ENCODE measurements around the gene TRDMT1.

Gene TRDMT1, protein sequence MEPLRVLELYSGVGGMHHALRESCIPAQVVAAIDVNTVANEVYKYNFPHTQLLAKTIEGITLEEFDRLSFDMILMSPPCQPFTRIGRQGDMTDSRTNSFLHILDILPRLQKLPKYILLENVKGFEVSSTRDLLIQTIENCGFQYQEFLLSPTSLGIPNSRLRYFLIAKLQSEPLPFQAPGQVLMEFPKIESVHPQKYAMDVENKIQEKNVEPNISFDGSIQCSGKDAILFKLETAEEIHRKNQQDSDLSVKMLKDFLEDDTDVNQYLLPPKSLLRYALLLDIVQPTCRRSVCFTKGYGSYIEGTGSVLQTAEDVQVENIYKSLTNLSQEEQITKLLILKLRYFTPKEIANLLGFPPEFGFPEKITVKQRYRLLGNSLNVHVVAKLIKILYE

GRCh38 chr10:17200912-17201793, at the start of gene TRDMT1:
TRDMT1 (minus strand) TSS chr10:17201672; CDS start chr10:17201634, 38 bp downstream.
- H3K4me3 ChIP-seq (ENCODE audit: low read depth in 1 of 2, low read length in 2 of 2) = peak within 1 kb of the TSS; percentile 86 to 96
- peak within 1 kb of the TSS; percentile 65 for H3K9ac ChIP-seq (ENCODE audit: low read length)
- H3K36me3 ChIP-seq (ENCODE audit: insufficient read depth, low read length) = no peaks in the 10 kb centered on the region
- peak within 1 kb of the TSS; percentile 96 for H3K27ac ChIP-seq (ENCODE audit: low read depth, low read length)
- H3K4me1 ChIP-seq (ENCODE audit: insufficient read depth, low read length) = peaks cover 4% of the 10 kb centered on the region
- no peaks in the 10 kb centered on the region for H3K27me3 ChIP-seq (ENCODE audit: control insufficient read depth in 1 of 2, insufficient read depth in 2 of 2, low read length in 2 of 2)
- H3K9me3 ChIP-seq (ENCODE audit: low read length) = no peaks in the 10 kb centered on the region

- no peaks in the 10 kb centered on the region for H3K27me3 ChIP-seq (ENCODE audit: control insufficient read depth in 1 of 2, insufficient read depth in 2 of 2, low read length in 2 of 2)
- no peak overlapping the region for H3K4me3 ChIP-seq (ENCODE audit: low read depth in 1 of 2, low read length in 2 of 2)
- H3K9me3 ChIP-seq (ENCODE audit: low read length) = no peaks in the 10 kb centered on the region
- H3K9ac ChIP-seq (ENCODE audit: low read length) = no peak overlapping the region
- no peak overlapping the region for H3K27ac ChIP-seq (ENCODE audit: low read depth, low read length)
- H3K4me1 ChIP-seq (ENCODE audit: insufficient read depth, low read length) = no peaks in the 10 kb centered on the region
- no peaks in the 10 kb centered on the region for H3K36me3 ChIP-seq (ENCODE audit: insufficient read depth, low read length)
Measured at GRCh38 chr10:17250736-17251135, 49.3 kb upstream of the TRDMT1 start.

GRCh38 chr10:17249820-17250219, 48.3 kb upstream of the TRDMT1 start:
- Histone ChIP-seq H3K9ac (ENCODE audit: low read length) (no peak overlapping the region), H3K4me1 (ENCODE audit: insufficient read depth, low read length) (no peaks in the 10 kb centered on the region), H3K4me3 (ENCODE audit: low read depth in 1 of 2, low read length in 2 of 2) (no peak overlapping the region), H3K36me3 (ENCODE audit: insufficient read depth, low read length) (no peaks in the 10 kb centered on the region), H3K27ac (ENCODE audit: low read depth, low read length) (no peak overlapping the region), H3K9me3 (ENCODE audit: low read length) (no peaks in the 10 kb centered on the region), H3K27me3 (ENCODE audit: control insufficient read depth in 1 of 2, insufficient read depth in 2 of 2, low read length in 2 of 2) (no peaks in the 10 kb centered on the region)

GRCh38 chr10:17248964-17249363, 47.5 kb upstream of the TRDMT1 start:
- H3K4me1 ChIP-seq (ENCODE audit: insufficient read depth, low read length) = no peaks in the 10 kb centered on the region

GRCh38 chr10:17247210-17247609, 45.7 kb upstream of the TRDMT1 start:
- Histone ChIP-seq H3K9ac (ENCODE audit: low read length) (no peak overlapping the region), H3K27me3 (ENCODE audit: control insufficient read depth in 1 of 2, insufficient read depth in 2 of 2, low read length in 2 of 2) (no peaks in the 10 kb centered on the region), H3K27ac (ENCODE audit: low read depth, low read length) (no peak overlapping the region), H3K4me3 (ENCODE audit: low read depth in 1 of 2, low read length in 2 of 2) (no peak overlapping the region), H3K9me3 (ENCODE audit: low read length) (no peaks in the 10 kb centered on the region), H3K36me3 (ENCODE audit: insufficient read depth, low read length) (no peaks in the 10 kb centered on the region), H3K4me1 (ENCODE audit: insufficient read depth, low read length) (no peaks in the 10 kb centered on the region)

More at GRCh38 chr10:17248964-17249363, 47.5 kb upstream of the TRDMT1 start:
- Histone ChIP-seq H3K27me3 (ENCODE audit: control insufficient read depth in 1 of 2, insufficient read depth in 2 of 2, low read length in 2 of 2) (no peaks in the 10 kb centered on the region), H3K9me3 (ENCODE audit: low read length) (no peaks in the 10 kb centered on the region), H3K4me3 (ENCODE audit: low read depth in 1 of 2, low read length in 2 of 2) (no peak overlapping the region), H3K9ac (ENCODE audit: low read length) (no peak overlapping the region), H3K27ac (ENCODE audit: low read depth, low read length) (no peak overlapping the region), H3K36me3 (ENCODE audit: insufficient read depth, low read length) (no peaks in the 10 kb centered on the region)

DNA sequence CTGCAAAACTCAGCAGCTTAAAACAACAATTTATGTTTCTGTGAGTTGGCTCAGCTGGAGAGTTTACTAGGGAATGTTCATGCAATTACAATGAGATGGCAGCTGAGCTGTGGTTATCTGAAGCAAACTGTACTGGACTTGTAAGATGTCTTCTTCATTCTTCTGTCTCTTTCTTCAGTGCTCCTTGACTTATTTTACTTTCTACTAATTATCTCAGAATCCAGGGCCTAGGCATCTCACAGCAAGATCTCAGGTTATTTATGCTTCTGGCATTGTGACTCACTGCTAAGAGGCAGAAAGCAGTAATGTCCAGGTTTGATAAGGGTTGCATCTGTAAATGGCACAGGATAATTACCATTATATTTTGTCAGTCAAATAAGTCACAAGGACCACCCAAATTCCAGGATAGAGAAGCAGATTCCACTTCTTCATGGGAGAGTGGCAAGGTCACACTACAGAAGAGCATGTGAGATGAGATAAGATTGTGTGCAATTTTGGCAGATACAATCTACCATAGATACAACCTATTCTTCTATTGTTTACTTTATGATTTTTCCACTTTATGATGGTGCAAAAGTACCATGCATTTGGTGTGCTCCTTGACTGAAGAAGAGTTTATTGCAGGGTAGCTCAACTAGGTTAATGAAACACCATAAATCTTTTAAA, 43.4 kb upstream of the TRDMT1 start:
- H3K4me3 ChIP-seq (ENCODE audit: low read depth in 1 of 2, low read length in 2 of 2) = no peak overlapping the region
- no peaks in the 10 kb centered on the region for H3K27me3 ChIP-seq (ENCODE audit: control insufficient read depth in 1 of 2, insufficient read depth in 2 of 2, low read length in 2 of 2)
- no peaks in the 10 kb centered on the region for H3K36me3 ChIP-seq (ENCODE audit: insufficient read depth, low read length)
- no peaks in the 10 kb centered on the region for H3K4me1 ChIP-seq (ENCODE audit: insufficient read depth, low read length)
- H3K9ac ChIP-seq (ENCODE audit: low read length) = no peak overlapping the region
- no peak overlapping the region for H3K27ac ChIP-seq (ENCODE audit: low read depth, low read length)
- H3K9me3 ChIP-seq (ENCODE audit: low read length) = no peaks in the 10 kb centered on the region

DNA sequence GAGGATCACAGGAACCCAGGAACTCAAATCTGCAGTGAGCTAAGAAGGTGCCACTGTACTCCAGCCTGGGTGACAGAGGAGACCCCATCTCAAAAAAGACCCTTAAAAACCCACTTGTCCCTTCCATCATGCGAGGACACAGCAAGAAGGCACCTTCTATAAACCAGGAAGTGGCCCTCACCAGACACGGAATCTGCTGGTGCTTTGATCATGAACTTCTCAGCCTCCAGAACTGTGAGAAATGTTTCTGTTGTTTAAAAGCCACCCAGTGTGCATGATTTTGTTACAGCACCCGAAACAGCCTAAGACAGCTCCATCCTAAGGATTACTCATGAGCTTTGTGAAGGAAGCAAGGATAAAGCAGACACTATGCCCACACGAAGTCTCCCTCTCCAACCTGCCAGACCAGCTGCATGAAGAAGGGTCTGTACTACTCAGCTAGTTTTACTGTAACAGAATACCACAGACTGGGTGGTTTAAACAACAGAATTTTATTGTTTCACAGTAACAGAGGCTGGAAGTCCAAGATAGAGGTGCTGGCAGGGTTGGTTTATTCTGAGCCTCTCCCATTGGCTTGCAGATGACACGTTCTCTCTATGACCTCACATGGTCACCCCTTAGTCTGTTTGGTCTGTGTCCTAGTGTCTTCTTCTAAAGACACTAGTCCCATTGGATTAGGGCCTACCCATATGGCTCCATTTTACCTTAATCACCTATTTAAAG, 40.3 kb upstream of the TRDMT1 start:
- H3K4me1 ChIP-seq (ENCODE audit: insufficient read depth, low read length) = no peaks in the 10 kb centered on the region
- no peaks in the 10 kb centered on the region for H3K27me3 ChIP-seq (ENCODE audit: control insufficient read depth in 1 of 2, insufficient read depth in 2 of 2, low read length in 2 of 2)
- no peak overlapping the region for H3K9ac ChIP-seq (ENCODE audit: low read length)
- H3K36me3 ChIP-seq (ENCODE audit: insufficient read depth, low read length) = peaks cover 13% of the 10 kb centered on the region
- no peak overlapping the region for H3K27ac ChIP-seq (ENCODE audit: low read depth, low read length)
- H3K4me3 ChIP-seq (ENCODE audit: low read depth in 1 of 2, low read length in 2 of 2) = no peak overlapping the region
- no peaks in the 10 kb centered on the region for H3K9me3 ChIP-seq (ENCODE audit: low read length)

DNA sequence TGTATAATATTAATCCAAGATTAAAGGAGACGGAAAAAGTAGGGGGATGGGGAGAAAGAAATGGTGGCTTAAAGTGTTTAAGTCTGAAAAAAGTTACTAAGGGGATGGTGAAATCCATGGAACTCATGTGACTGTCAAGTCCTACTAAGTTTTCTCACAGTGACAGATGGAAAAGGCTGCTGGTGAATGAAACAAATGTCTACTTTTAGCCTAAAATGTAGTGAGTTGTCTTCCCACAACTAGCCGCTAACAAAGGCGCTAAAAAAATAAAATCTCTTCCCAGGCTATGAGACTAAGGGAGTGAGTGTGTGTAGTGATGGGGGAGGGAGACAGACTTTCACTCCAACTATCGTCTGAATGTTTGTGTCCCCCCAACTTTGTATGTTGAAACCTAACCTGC, 39.1 kb upstream of the TRDMT1 start:
- H3K9ac ChIP-seq (ENCODE audit: low read length) = no peak overlapping the region
- no peak overlapping the region for H3K27ac ChIP-seq (ENCODE audit: low read depth, low read length)
- no peaks in the 10 kb centered on the region for H3K27me3 ChIP-seq (ENCODE audit: control insufficient read depth in 1 of 2, insufficient read depth in 2 of 2, low read length in 2 of 2)
- H3K36me3 ChIP-seq (ENCODE audit: insufficient read depth, low read length) = peaks cover 25% of the 10 kb centered on the region
- no peak overlapping the region for H3K4me3 ChIP-seq (ENCODE audit: low read depth in 1 of 2, low read length in 2 of 2)
- no peaks in the 10 kb centered on the region for H3K4me1 ChIP-seq (ENCODE audit: insufficient read depth, low read length)
- no peaks in the 10 kb centered on the region for H3K9me3 ChIP-seq (ENCODE audit: low read length)

- no peak overlapping the region for H3K9ac ChIP-seq (ENCODE audit: low read length)
- no peaks in the 10 kb centered on the region for H3K9me3 ChIP-seq (ENCODE audit: low read length)
- H3K27ac ChIP-seq (ENCODE audit: low read depth, low read length) = no peak overlapping the region
- peaks cover 3% of the 10 kb centered on the region for H3K4me1 ChIP-seq (ENCODE audit: insufficient read depth, low read length)
- H3K36me3 ChIP-seq (ENCODE audit: insufficient read depth, low read length) = peaks cover 30% of the 10 kb centered on the region
- no peaks in the 10 kb centered on the region for H3K27me3 ChIP-seq (ENCODE audit: control insufficient read depth in 1 of 2, insufficient read depth in 2 of 2, low read length in 2 of 2)
- H3K4me3 ChIP-seq (ENCODE audit: low read depth in 1 of 2, low read length in 2 of 2) = no peak overlapping the region
Measured at GRCh38 chr10:17240096-17240495, 38.6 kb upstream of the TRDMT1 start.

GRCh38 chr10:17239345-17240085, 38.0 kb upstream of the TRDMT1 start:
- Histone ChIP-seq H3K27ac (ENCODE audit: low read depth, low read length) (no peak overlapping the region), H3K4me1 (ENCODE audit: insufficient read depth, low read length) (peaks cover 9% of the 10 kb centered on the region), H3K4me3 (ENCODE audit: low read depth in 1 of 2, low read length in 2 of 2) (no peak overlapping the region), H3K9ac (ENCODE audit: low read length) (no peak overlapping the region), H3K36me3 (ENCODE audit: insufficient read depth, low read length) (peaks cover 36% of the 10 kb centered on the region), H3K27me3 (ENCODE audit: control insufficient read depth in 1 of 2, insufficient read depth in 2 of 2, low read length in 2 of 2) (no peaks in the 10 kb centered on the region), H3K9me3 (ENCODE audit: low read length) (no peaks in the 10 kb centered on the region)
